ENCODE data around the gene CUL2.
A peak's percentile ranks its signal among the peaks of the same experiment; 100 is the strongest.

CUL2 gene

GRCh38 chr10:34996843-34997242 lies 93.3 kb downstream of the CUL2 start:
- Histone ChIP-seq H3K4me1 (ENCODE audit: control insufficient read depth, insufficient read depth, low read length) (no peaks in the 10 kb centered on the region), H3K27ac (ENCODE audit: extremely low read depth, low read depth, low read length) (no peak overlapping the region), H3K36me3 (ENCODE audit: control insufficient read depth in 2 of 2, insufficient read depth in 1 of 2, low read length in 2 of 2) (no peaks in the 10 kb centered on the region; a peak in 1 of 3 replicates), H3K4me3 (ENCODE audit: low read depth, low read length) (no peak overlapping the region), H3K9me3 (ENCODE audit: control insufficient read depth, insufficient read depth, low read depth, low read length) (no peaks in the 10 kb centered on the region)
- CTCF ChIA-PET = interaction anchor here (0.7 to 3.6 kb wide), 8 partner anchors 10 to 331 kb away, joined by 3 to 11 read pairs (median 4); no protein-coding TSS in a partner anchor
- TF ChIP-seq ZNF596 (tag by site-specific recombination; IDR thresholded peaks at IDR 0.05) (no peak), ZSCAN4 (tag by site-specific recombination; IDR thresholded peaks at IDR 0.05) (no peak), TCF7L2 (IDR thresholded peaks at IDR 0.05; ENCODE audit: borderline replicate concordance, low read depth, low read length) (no peak), GFI1B (tag by site-specific recombination; IDR thresholded peaks at IDR 0.05) (no peak), ZNF660 (tag by site-specific recombination; IDR thresholded peaks at IDR 0.05) (no peak)
- TF ChIP-seq, protein P1, sequence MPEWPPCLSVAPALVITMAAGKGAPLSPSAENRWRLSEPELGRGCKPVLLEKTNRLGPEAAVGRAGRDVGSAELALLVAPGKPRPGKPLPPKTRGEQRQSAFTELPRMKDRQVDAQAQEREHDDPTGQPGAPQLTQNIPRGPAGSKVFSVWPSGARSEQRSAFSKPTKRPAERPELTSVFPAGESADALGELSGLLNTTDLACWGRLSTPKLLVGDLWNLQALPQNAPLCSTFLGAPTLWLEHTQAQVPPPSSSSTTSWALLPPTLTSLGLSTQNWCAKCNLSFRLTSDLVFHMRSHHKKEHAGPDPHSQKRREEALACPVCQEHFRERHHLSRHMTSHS (tag by site-specific recombination; IDR thresholded peaks at IDR 0.05) = no peak
- POLR2A ChIA-PET = no interaction called here

- POLR2A ChIA-PET = no interaction called here
Observed at GRCh38 chr10:34995925-34996324, 94.2 kb downstream of the CUL2 start.

DNA sequence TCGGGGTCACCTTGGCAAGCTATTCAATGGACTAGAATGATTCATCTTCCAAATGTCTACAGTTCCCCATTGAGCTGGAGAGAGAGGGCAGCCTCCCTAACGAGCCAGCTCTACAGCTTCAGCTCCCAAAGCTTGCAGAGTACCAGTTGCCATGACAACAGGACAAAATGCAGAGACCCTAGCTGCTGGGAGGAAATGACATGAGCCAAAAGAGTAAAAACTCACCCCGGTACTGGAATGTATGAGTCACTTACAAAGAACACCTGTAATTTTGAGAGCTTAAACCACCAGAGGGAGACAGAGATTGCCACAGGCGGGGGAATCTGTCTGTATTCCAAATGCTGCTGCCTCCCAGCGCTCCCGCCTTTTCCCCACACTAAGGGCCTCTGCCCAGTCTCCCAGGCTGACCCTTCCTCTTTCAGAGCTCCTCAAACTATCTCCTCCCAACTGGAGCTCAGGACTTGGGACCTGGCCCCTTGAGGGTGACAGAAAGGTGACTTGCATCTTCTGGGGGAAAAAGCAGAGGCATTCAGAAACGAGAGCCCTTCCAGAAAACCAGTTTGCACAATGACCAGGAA lies 95.5 kb downstream of the CUL2 start:
- ChIA-PET CTCF (interaction anchor here (0.6 to 3.6 kb wide), 42 partner anchors 9 to 338 kb away, joined by 3 to 21 read pairs (median 4); no protein-coding TSS in a partner anchor), POLR2A (interaction anchor here (0.6 to 0.9 kb wide), 4 partner anchors 21 to 178 kb away, joined by 3 read pairs; partner anchors contain the start of gene CUL2)
- no peaks in the 10 kb centered on the region for H3K4me1 ChIP-seq (ENCODE audit: control insufficient read depth, insufficient read depth, low read length)
- H3K27ac ChIP-seq (ENCODE audit: extremely low read depth, low read depth, low read length) = no peak overlapping the region
- no peak overlapping the region for H3K4me3 ChIP-seq (ENCODE audit: low read depth, low read length)
- no peaks in the 10 kb centered on the region for H3K36me3 ChIP-seq (ENCODE audit: control insufficient read depth in 2 of 2, insufficient read depth in 1 of 2, low read length in 2 of 2)
- H3K9me3 ChIP-seq (ENCODE audit: control insufficient read depth, insufficient read depth, low read depth, low read length) = no peaks in the 10 kb centered on the region
- TF ChIP-seq KLF8 (tag by site-specific recombination; IDR thresholded peaks at IDR 0.05) (no peak), SP2 (tag by site-specific recombination; IDR thresholded peaks at IDR 0.05) (no peak), ZNF146 (tag by site-specific recombination; IDR thresholded peaks at IDR 0.05) (no peak), ZNF560 (tag by site-specific recombination; IDR thresholded peaks at IDR 0.05; ENCODE audit: borderline replicate concordance) (no peak), ZNF692 (tag by site-specific recombination; IDR thresholded peaks at IDR 0.05) (no peak), ZNF677 (tag by site-specific recombination; IDR thresholded peaks at IDR 0.05) (no peak), ZNF311 (tag by site-specific recombination; IDR thresholded peaks at IDR 0.05; ENCODE audit: borderline replicate concordance) (no peak), TRIM28 (IDR thresholded peaks at IDR 0.05; ENCODE audit: borderline replicate concordance, low read length) (no peak), ZNF169 (tag by site-specific recombination; IDR thresholded peaks at IDR 0.05) (no peak), ZFP3 (tag by site-specific recombination; IDR thresholded peaks at IDR 0.05; ENCODE audit: low read depth) (no peak), ZFP37 (tag by site-specific recombination; IDR thresholded peaks at IDR 0.05) (no peak), HOXA7 (CRISPR knock-in tag; IDR thresholded peaks at IDR 0.05; ENCODE audit: borderline replicate concordance) (no peak), ZNF138 (tag by site-specific recombination; IDR thresholded peaks at IDR 0.05; ENCODE audit: borderline replicate concordance) (no peak), ZNF175 (tag by site-specific recombination; IDR thresholded peaks at IDR 0.05) (no peak), ZNF302 (tag by site-specific recombination; IDR thresholded peaks at IDR 0.05; ENCODE audit: low read depth) (no peak), ZNF747 (tag by site-specific recombination; IDR thresholded peaks at IDR 0.05) (no peak), ZNF660 (tag by site-specific recombination; IDR thresholded peaks at IDR 0.05) (0 out of 2 replicates have a peak, but pooled peaks have one; percentile 66), ZNF792 (tag by site-specific recombination; IDR thresholded peaks at IDR 0.05) (no peak), ZNF214 (tag by site-specific recombination; IDR thresholded peaks at IDR 0.05; ENCODE audit: borderline replicate concordance) (no peak)
- TF ChIP-seq, protein P2, sequence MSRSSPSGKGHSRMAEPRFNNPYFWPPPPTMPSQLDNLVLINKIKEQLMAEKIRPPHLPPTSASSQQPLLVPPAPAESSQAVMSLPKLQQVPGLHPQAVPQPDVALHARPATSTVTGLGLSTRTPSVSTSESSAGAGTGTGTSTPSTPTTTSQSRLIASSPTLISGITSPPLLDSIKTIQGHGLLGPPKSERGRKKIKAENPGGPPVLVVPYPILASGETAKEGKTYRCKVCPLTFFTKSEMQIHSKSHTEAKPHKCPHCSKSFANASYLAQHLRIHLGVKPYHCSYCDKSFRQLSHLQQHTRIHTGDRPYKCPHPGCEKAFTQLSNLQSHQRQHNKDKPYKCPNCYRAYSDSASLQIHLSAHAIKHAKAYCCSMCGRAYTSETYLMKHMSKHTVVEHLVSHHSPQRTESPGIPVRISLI (tag by site-specific recombination; IDR thresholded peaks at IDR 0.05) = no peak

More at GRCh38 chr10:34995925-34996324, 94.2 kb downstream of the CUL2 start:
- CTCF ChIA-PET = interaction anchor here (0.7 to 3.6 kb wide), 13 partner anchors 8 to 330 kb away, joined by 3 to 21 read pairs (median 5); no protein-coding TSS in a partner anchor
- H3K4me3 ChIP-seq (ENCODE audit: low read depth, low read length) = no peak overlapping the region
- TF ChIP-seq ZNF843 (tag by site-specific recombination; IDR thresholded peaks at IDR 0.05) = no peak
- no peak for TF ChIP-seq BCL11A (tag by site-specific recombination; IDR thresholded peaks at IDR 0.05; ENCODE audit: low read depth)
- TF ChIP-seq ZNF214 (tag by site-specific recombination; IDR thresholded peaks at IDR 0.05; ENCODE audit: borderline replicate concordance) = no peak
- H3K36me3 ChIP-seq (ENCODE audit: control insufficient read depth in 2 of 2, insufficient read depth in 1 of 2, low read length in 2 of 2) = no peaks in the 10 kb centered on the region; a peak in 1 of 3 replicates
- no peaks in the 10 kb centered on the region for H3K4me1 ChIP-seq (ENCODE audit: control insufficient read depth, insufficient read depth, low read length)
- H3K9me3 ChIP-seq (ENCODE audit: control insufficient read depth, insufficient read depth, low read depth, low read length) = no peaks in the 10 kb centered on the region
- no peak overlapping the region for H3K27ac ChIP-seq (ENCODE audit: extremely low read depth, low read depth, low read length)

Data from HEK293 (cell line).